Right lobe of liver (tissue), 4 donors: ENCODE measurements around the gene BCAS2.

Experiments
- CTCF ChIP-seq, 4 donors: fragments of 200-600 bp in 3 of 4; fragments of 450-650 bp in 1 of 4; IDR thresholded peaks; one replicate each; pipeline versions ENCODE4 v1.5.1 to v1.8.0; 2016 to 2022; ENCODE audit warnings: antibody characterized with exemption in 4 of 4, mild to moderate bottlenecking in 2 of 4
- POLR2A ChIP-seq: fragments of 450-650 bp; IDR thresholded peaks from one replicate; pipeline ENCODE4 v1.6.1; 2017; ENCODE audit warnings: antibody characterized with exemption, mild to moderate bottlenecking
- donor health status: DM: no; HTN: no; CAD: no.
- donor health status: DM: no; HTN: no; CAD: no.
- donor health status: DM: no; HTN: yes; CAD: no.

GRCh38 chr1:114530224-114530623 lies 51.2 kb downstream of the BCAS2 start:
- TF ChIP-seq CTCF (IDR thresholded peaks at IDR 0.05) (no peak), POLR2A (no peak)
